Stimulated activated CD8-positive, alpha-beta memory T cell treated with anti-CD3 and anti-CD28 coated beads, Interleukin-15, amount 100 ng/mL, for 1 hour (primary cell): ENCODE data around the gene GINS1.

Experiments used
- DNase-seq: peaks from one replicate; pipeline ENCODE4 v3.0.0-alpha.2; 2020; ENCODE audit warnings: low read depth

The GINS1 gene

GRCh38 chr20:25494506-25495188 lies 87.2 kb downstream of the GINS1 start:
- DNase-seq = no peak

- DNase-seq = no peak
Measured at GRCh38 chr20:25495189-25495824, 87.8 kb downstream of the GINS1 start.

- no peak for DNase-seq
Measured at GRCh38 chr20:25496165-25496967, 88.9 kb downstream of the GINS1 start.

GRCh38 chr20:25496968-25497401 lies 89.5 kb downstream of the GINS1 start:
- no peak for DNase-seq

- DNase-seq = no peak
Measured at GRCh38 chr20:25497586-25498279, 90.3 kb downstream of the GINS1 start.
